HEK293T (cell line): ENCODE data around the gene CRYBG3.

Experiments
- ARNT ChIP-seq: fragments of 450-650 bp; IDR thresholded peaks from 2 replicates; pipeline ENCODE4 v1.6.1; 2017; ENCODE audit warnings: mild to moderate bottlenecking
- BHLHE40 ChIP-seq: fragments of 450-650 bp; IDR thresholded peaks from 2 replicates; pipeline ENCODE4 v1.6.1; 2016; ENCODE audit warnings: mild to moderate bottlenecking, moderate library complexity, borderline replicate concordance
- CTBP1 ChIP-seq: fragments of 450-650 bp; IDR thresholded peaks from 2 replicates; pipeline ENCODE4 v1.6.1; 2016; ENCODE audit warnings: borderline replicate concordance
- ELF4 ChIP-seq: fragments of 450-650 bp; IDR thresholded peaks from 2 replicates; pipeline ENCODE4 v1.6.1; 2017; ENCODE audit warnings: antibody characterized with exemption
- FOXA1 ChIP-seq: fragments of 450-650 bp; IDR thresholded peaks from 2 replicates; pipeline ENCODE4 v1.6.1; 2016; ENCODE audit warnings: mild to moderate bottlenecking
- FOXM1 ChIP-seq: fragments of 450-650 bp; IDR thresholded peaks from 2 replicates; pipeline ENCODE4 v1.6.1; 2017; ENCODE audit warnings: mild to moderate bottlenecking, borderline replicate concordance
- HDGF ChIP-seq: fragments of 450-650 bp; IDR thresholded peaks from 2 replicates; pipeline ENCODE4 v1.6.1; 2017; ENCODE audit warnings: antibody characterized with exemption, borderline replicate concordance
- SP1 ChIP-seq: fragments of 450-650 bp; IDR thresholded peaks from 2 replicates; pipeline ENCODE4 v1.6.1; 2017
- TARDBP ChIP-seq: fragments of 450-650 bp; IDR thresholded peaks from 2 replicates; pipeline ENCODE4 v1.6.1; 2016
- ZNF384 ChIP-seq: fragments of 450-650 bp; IDR thresholded peaks from 2 replicates; pipeline ENCODE4 v1.6.1; 2016

DNA sequence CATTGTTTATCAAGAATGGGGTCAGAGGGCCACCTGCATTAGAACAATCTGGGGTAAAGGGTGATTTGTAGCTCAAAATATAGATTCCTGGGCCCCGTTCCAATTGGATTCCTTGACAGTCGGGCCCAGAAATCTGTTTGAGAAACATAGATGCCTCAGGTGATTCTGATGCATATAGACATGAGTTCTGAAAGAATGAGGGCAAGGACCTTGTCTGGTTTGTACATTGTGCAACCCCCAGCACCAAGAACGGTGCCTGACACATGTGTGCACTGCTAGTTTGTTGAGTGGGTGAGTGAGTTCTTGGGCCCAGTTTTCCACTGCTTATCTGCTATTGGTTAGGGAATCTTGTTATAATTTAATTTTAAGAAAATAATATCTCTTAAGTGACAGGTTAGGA lies 16.6 kb downstream of the CRYBG3 start:
- TF ChIP-seq HDGF (no peak), ZNF384 (no peak), FOXA1 (no peak), CTBP1 (no peak), TARDBP (no peak), SP1 (no peak), BHLHE40 (no peak), ARNT (no peak), ELF4 (no peak), FOXM1 (no peak)
